OCI-LY3 (cell line): ENCODE data around the gene ZNF319.

Experiments
- H2AFZ ChIP-seq: fragments of 200-600, 300-600 bp; shearing (Covaris generic); 2 replicates; pipeline ENCODE4 v1.6.0; 2014; ENCODE audit warnings: antibody characterized with exemption, low read depth, low read length
- H3K27ac ChIP-seq: fragments of 200-600, 300-600 bp; sonication (generic); 2 replicates; pipeline ENCODE4 v1.5.1; 2014; ENCODE audit warnings: mild to moderate bottlenecking, low read length, moderate library complexity, mixed read lengths
- H3K27me3 ChIP-seq: fragments of 200-600, 300-600 bp; sonication (generic); 2 replicates; pipeline ENCODE4 v1.6.1; 2014; ENCODE audit warnings: low read depth, low read length, mixed read lengths
- H3K36me3 ChIP-seq: fragments of 200-600, 300-600 bp; sonication (generic); replicated peaks from 2 replicates; pipeline ENCODE3; 2014; ENCODE audit warnings: low read depth, low read length, mixed read lengths
- H3K4me1 ChIP-seq: fragments of 300-600, 200-600 bp; sonication (generic); 2 replicates; pipeline ENCODE4 v1.6.1; 2014; ENCODE audit warnings: low read length, mixed read lengths
- H3K4me2 ChIP-seq: fragments of 200-600, 300-600 bp; sonication (generic); 2 replicates; pipeline ENCODE4 v1.6.1; 2014; ENCODE audit warnings: low read length, mixed read lengths
- H3K4me3 ChIP-seq: fragments of 300-600, 200-600 bp; sonication (generic); 2 replicates; pipeline ENCODE4 v1.5.1; 2014; ENCODE audit warnings: antibody characterized with exemption, mild to moderate bottlenecking, low read length, moderate library complexity
- H3K79me2 ChIP-seq: fragments of 300-600, 200-600 bp; shearing (Covaris generic); 2 replicates; pipeline ENCODE4 v1.6.1; 2014; ENCODE audit warnings: mild to moderate bottlenecking, low read length, mixed read lengths
- H3K9ac ChIP-seq: fragments of 300-600, 200-600 bp; shearing (Covaris generic); 2 replicates; pipeline ENCODE4 v1.6.0; 2014; ENCODE audit warnings: mild to moderate bottlenecking, low read length, moderate library complexity
- H3K9me3 ChIP-seq: fragments of 200-600, 300-600 bp; shearing (Covaris generic); 2 replicates; pipeline ENCODE4 v1.6.1; 2014; ENCODE audit warnings: low read length, mixed read lengths; ENCODE audit not compliant: insufficient read depth
- H4K20me1 ChIP-seq: fragments of 200-600, 300-600 bp; sonication (generic); 2 replicates; pipeline ENCODE4 v1.6.1; 2016; ENCODE audit warnings: low read length, mixed read lengths; ENCODE audit not compliant: insufficient read depth
- CTCF ChIP-seq: fragments of 200-600, 300-600 bp; sonication (generic); IDR thresholded peaks from 2 replicates; pipeline ENCODE4 v1.5.1; 2014; ENCODE audit warnings: antibody characterized with exemption, low read length, low read depth
- EZH2phosphoT487 ChIP-seq: fragments of 200-600 bp; shearing (Covaris generic); IDR thresholded peaks from 2 replicates; pipeline ENCODE4 v1.6.1; 2018; ENCODE audit warnings: antibody characterized with exemption, mixed run types, low read depth

ZNF319 gene

DNA sequence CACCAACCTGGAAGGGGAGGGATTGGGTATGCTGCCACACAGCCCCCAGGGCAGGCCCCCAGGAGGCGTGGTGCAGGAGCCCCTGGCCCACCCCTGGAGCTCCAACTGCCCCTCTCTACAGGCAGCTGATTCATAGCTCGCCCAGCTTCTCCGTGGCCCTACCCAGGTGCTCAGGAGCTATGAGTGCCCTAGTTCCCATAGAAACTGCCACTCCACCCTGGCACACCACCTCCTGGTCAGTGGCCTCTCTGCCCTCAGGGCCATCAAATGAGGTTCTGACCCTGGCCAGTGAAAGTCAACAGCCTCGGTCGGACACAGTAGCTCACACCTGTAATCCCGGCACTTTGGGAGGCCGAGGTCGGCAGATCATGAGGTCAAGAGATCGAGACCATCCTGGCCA is 47.6 kb downstream of the ZNF319 start:
- no peak overlapping the region for H3K27ac ChIP-seq
- no peaks in the 10 kb centered on the region for H4K20me1 ChIP-seq
- TF ChIP-seq EZH2phosphoT487 (no peak), CTCF (no peak)
- no peak overlapping the region for H3K9ac ChIP-seq
- H3K9me3 ChIP-seq = no peaks in the 10 kb centered on the region
- H3K4me1 ChIP-seq = no peaks in the 10 kb centered on the region
- H3K79me2 ChIP-seq = no peaks in the 10 kb centered on the region
- H3K27me3 ChIP-seq = peaks cover 13% of the 10 kb centered on the region
- H2AFZ ChIP-seq = no peak overlapping the region
- H3K4me2 ChIP-seq = no peak overlapping the region
- H3K36me3 ChIP-seq = no peaks in the 10 kb centered on the region
- no peak overlapping the region for H3K4me3 ChIP-seq

GRCh38 chr16:57951204-57951960 is 49.1 kb downstream of the ZNF319 start:
- no peak for TF ChIP-seq EZH2phosphoT487
- no peak for TF ChIP-seq CTCF
- H3K9ac ChIP-seq = no peak overlapping the region
- no peak overlapping the region for H2AFZ ChIP-seq
- H3K27ac ChIP-seq = no peak overlapping the region
- H3K36me3 ChIP-seq = no peaks in the 10 kb centered on the region
- H4K20me1 ChIP-seq = no peaks in the 10 kb centered on the region
- H3K4me2 ChIP-seq = no peak overlapping the region
- peaks cover 13% of the 10 kb centered on the region for H3K27me3 ChIP-seq
- no peak overlapping the region for H3K4me3 ChIP-seq
- H3K79me2 ChIP-seq = no peaks in the 10 kb centered on the region
- H3K4me1 ChIP-seq = no peaks in the 10 kb centered on the region
- H3K9me3 ChIP-seq = no peaks in the 10 kb centered on the region

DNA sequence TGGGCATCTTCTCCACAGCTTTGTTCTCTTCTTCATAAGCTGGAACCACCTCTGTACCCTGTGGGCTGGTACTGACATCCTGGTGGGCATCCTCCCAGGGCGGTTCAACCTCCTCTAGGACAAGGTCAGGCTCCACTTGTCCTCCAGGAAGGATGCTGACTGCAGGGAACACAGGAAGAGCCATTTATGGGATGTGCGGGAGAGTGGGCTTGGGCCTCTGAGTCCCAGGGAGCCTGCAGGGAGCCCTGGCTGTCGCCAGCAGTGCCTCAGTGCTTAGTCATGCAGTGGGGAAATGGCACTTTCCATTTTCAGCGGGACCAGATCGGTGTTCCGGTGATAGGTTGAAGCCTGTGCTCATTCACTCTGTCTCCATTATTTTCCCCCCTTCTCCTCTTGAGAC is 50.1 kb downstream of the ZNF319 start:
- H3K4me3 ChIP-seq = no peak overlapping the region
- H3K36me3 ChIP-seq = no peaks in the 10 kb centered on the region
- no peaks in the 10 kb centered on the region for H3K4me1 ChIP-seq
- H3K27ac ChIP-seq = no peak overlapping the region
- no peaks in the 10 kb centered on the region for H4K20me1 ChIP-seq
- TF ChIP-seq CTCF (no peak), EZH2phosphoT487 (no peak)
- H3K9ac ChIP-seq = no peak overlapping the region
- H3K9me3 ChIP-seq = no peaks in the 10 kb centered on the region
- no peak overlapping the region for H3K4me2 ChIP-seq
- no peak overlapping the region for H2AFZ ChIP-seq
- H3K79me2 ChIP-seq = no peaks in the 10 kb centered on the region
- H3K27me3 ChIP-seq = peaks cover 16% of the 10 kb centered on the region

DNA sequence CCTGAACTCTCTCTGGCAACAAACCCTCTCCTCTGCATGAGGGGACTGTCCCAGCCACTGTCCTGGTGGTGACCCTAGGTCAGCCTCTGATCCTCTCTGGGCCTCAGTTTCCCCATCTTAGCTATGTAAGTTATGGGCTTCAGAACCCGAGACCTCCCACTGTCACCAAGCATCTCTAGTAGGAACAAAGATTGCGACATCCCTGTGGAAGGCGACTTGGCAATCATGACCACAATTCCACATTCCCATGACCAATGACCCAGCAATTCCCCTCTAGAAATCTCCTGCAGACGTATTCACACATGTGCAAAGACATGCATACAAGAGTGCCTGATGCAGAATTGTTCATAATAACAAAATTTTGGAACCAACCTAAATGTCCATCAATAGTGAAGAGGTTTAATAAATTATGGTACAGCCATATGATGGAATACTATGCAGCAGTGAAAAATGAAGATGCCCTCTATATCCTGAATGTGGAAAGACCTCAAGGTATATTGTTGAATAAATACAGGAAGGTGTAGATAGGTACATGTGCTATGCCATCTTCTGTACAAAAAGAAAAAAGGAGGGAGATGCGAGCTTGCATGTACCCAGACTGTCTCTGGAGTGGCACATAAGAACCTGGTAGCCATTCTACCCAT is 50.8 kb downstream of the ZNF319 start:
- Histone ChIP-seq H3K4me1 (no peaks in the 10 kb centered on the region), H3K36me3 (no peaks in the 10 kb centered on the region), H4K20me1 (no peaks in the 10 kb centered on the region), H3K4me2 (no peak overlapping the region), H3K27me3 (peaks cover 16% of the 10 kb centered on the region), H3K79me2 (no peaks in the 10 kb centered on the region), H2AFZ (no peak overlapping the region), H3K27ac (no peak overlapping the region), H3K9me3 (no peaks in the 10 kb centered on the region), H3K9ac (no peak overlapping the region), H3K4me3 (no peak overlapping the region)
- TF ChIP-seq CTCF (no peak), EZH2phosphoT487 (no peak)
